BLaER1 (cell line): Measurements from ENCODE around the gene PTPRT.

Experiments
- H3K27ac ChIP-seq: shearing (Covaris generic); formaldehyde crosslinking; 2 replicates; pipeline ENCODE4 v1.8.1; 2022
- H3K27me3 ChIP-seq: shearing (Covaris generic); formaldehyde crosslinking; 2 replicates; pipeline ENCODE4 v1.8.1; 2022
- H3K36me3 ChIP-seq: shearing (Covaris generic); formaldehyde crosslinking; 2 replicates; pipeline ENCODE4 v1.8.1; 2022
- H3K4me1 ChIP-seq: shearing (Covaris generic); formaldehyde crosslinking; 2 replicates; pipeline ENCODE4 v1.8.1; 2022
- H3K4me2 ChIP-seq: shearing (Covaris generic); formaldehyde crosslinking; 2 replicates; pipeline ENCODE4 v1.8.1; 2022
- H3K4me3 ChIP-seq: shearing (Covaris generic); formaldehyde crosslinking; 2 replicates; pipeline ENCODE4 v1.8.1; 2022
- H3K9ac ChIP-seq: shearing (Covaris generic); formaldehyde crosslinking; 2 replicates; pipeline ENCODE4 v1.8.1; 2022
- H3K9me3 ChIP-seq: shearing (Covaris generic); formaldehyde crosslinking; 2 replicates; pipeline ENCODE4 v1.8.1; 2022
- H4K20me1 ChIP-seq: shearing (Covaris generic); formaldehyde crosslinking; 2 replicates; pipeline ENCODE4 v1.8.1; 2022
- Cebpa-rat ChIP-seq: shearing (Covaris generic); IDR thresholded peaks from 2 replicates; pipeline ENCODE4 v1.8.1; 2022

Gene PTPRT

DNA sequence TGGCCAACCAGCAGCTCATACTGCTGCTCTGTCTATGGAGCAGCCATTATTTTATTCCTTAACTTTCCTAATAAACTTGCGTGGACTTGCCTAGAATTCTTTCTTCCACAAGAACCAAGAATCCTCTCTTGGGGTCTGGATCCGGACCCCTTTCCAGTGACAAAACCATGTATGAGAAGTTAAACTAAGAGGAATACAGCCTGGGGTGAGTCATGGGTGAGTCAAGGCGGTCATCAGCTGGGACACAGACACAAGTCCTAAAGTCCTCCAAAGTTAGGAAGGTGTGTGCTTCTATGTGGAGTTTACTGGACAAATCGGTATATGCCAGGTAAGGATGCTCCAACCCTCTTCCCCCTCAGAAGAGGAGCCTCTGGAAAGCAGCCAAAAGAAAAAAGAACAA, 881.5 kb downstream of the PTPRT start:
- no peaks in the 10 kb centered on the region for H3K4me1 ChIP-seq
- H3K27me3 ChIP-seq: no peaks in the 10 kb centered on the region
- H3K4me2 ChIP-seq: no peak overlapping the region
- H3K9me3 ChIP-seq: no peaks in the 10 kb centered on the region
- no peak for TF ChIP-seq Cebpa-rat
- no peak overlapping the region for H3K27ac ChIP-seq
- no peaks in the 10 kb centered on the region for H4K20me1 ChIP-seq
- H3K36me3 ChIP-seq: no peaks in the 10 kb centered on the region
- no peak overlapping the region for H3K9ac ChIP-seq
- no peak overlapping the region for H3K4me3 ChIP-seq

- H3K9me3 ChIP-seq: no peaks in the 10 kb centered on the region
- H3K4me2 ChIP-seq: no peak overlapping the region
- H3K9ac ChIP-seq: no peak overlapping the region
- no peaks in the 10 kb centered on the region for H3K4me1 ChIP-seq
- no peaks in the 10 kb centered on the region for H3K36me3 ChIP-seq
- H4K20me1 ChIP-seq: no peaks in the 10 kb centered on the region
- H3K4me3 ChIP-seq: no peak overlapping the region
- no peaks in the 10 kb centered on the region for H3K27me3 ChIP-seq
- H3K27ac ChIP-seq: no peak overlapping the region
- no peak for TF ChIP-seq Cebpa-rat
Observed at GRCh38 chr20:42295592-42295991, 894.1 kb downstream of the PTPRT start.

DNA sequence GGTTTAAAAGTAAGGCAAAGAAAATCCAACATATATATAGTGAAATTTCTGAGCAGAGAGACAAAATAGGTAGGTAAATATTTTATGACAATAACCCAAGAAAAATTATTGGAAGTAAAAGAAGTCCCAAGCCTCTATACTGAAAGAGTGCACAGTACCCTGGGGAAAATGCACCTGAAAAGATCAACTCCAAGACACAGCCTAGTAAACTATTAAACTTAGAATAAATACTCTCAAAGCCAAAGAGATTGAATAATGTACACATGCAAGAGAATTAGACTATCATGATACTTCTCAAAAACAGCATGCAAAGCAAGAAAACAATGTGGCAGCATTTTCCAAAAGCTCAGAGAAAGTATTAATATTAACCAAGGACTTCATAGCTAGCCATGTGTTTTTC, 894.7 kb downstream of the PTPRT start:
- no peak for TF ChIP-seq Cebpa-rat

DNA sequence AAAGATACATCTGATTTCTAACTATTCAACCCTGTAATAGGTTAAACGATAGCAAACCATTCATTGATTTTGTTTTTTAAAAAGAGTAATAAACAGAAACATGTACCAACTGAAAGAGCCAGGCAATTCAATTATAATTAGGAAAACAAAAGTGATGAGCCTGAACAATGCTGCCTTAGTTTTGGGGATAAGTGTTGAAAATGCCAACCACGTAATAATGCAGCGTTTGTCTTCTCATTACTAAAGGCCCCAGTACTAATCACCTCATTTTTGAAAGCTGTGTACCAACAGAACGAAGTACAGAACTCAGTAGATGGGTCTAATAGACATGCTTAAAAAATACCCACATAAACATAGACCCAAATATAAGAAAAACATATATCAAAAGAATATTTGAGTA, 907.9 kb downstream of the PTPRT start:
- no peaks in the 10 kb centered on the region for H4K20me1 ChIP-seq
- H3K4me2 ChIP-seq: no peak overlapping the region
- H3K27me3 ChIP-seq: no peaks in the 10 kb centered on the region
- H3K27ac ChIP-seq: no peak overlapping the region
- no peak overlapping the region for H3K4me3 ChIP-seq
- H3K9ac ChIP-seq: no peak overlapping the region
- no peaks in the 10 kb centered on the region for H3K36me3 ChIP-seq
- no peak for TF ChIP-seq Cebpa-rat
- H3K4me1 ChIP-seq: no peaks in the 10 kb centered on the region
- no peaks in the 10 kb centered on the region for H3K9me3 ChIP-seq

More for the DNA sequence above, 894.7 kb downstream of the PTPRT start:
- Histone ChIP-seq H3K4me1 (no peaks in the 10 kb centered on the region), H3K4me2 (no peak overlapping the region), H3K4me3 (no peak overlapping the region), H3K27me3 (no peaks in the 10 kb centered on the region), H3K9me3 (no peaks in the 10 kb centered on the region), H3K36me3 (no peaks in the 10 kb centered on the region), H3K27ac (no peak overlapping the region), H4K20me1 (no peaks in the 10 kb centered on the region), H3K9ac (no peak overlapping the region)

DNA sequence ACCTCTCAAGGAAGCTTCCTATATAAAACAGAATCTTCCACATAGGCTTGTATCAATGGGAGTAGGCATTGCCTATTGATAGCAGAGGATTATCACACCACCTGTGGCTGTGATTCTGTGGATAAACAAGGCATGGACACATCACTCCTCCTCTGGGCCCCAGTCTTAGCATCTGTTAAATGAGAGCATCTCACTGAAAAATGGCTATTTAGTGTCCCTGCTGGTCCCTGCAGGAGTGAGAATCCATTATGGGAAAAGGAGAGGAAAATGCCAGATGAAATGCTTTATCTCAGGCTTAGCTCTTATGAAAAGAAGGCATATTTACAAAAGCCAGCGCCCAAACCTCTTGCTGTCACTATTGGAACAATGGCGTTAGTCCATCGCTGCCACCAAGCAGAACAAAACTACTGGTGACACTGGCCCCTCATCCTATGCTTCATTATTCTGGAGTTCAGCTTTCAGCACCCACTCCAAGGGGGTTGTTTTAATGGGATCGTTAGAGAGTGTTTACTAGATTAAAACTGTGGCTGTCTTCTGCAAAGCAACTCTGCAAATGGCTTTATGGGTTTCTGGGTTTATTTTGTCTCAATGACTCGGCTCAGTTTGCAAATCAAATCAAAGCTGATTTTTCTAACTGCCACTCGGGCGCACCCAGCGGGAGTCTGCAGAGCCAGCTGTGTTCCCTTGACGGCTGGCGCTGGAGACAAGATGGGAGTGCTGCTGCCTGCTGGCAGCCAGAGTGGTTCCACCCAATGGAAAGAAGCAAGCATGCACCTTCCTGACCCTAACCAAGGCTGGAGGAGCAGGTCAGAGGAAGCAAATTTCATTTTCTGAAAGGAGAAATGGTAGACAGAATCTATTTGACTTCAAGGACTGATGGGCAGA, 912.7 kb downstream of the PTPRT start:
- no peak overlapping the region for H3K9ac ChIP-seq
- no peaks in the 10 kb centered on the region for H3K9me3 ChIP-seq
- no peaks in the 10 kb centered on the region for H4K20me1 ChIP-seq
- no peaks in the 10 kb centered on the region for H3K27me3 ChIP-seq
- H3K27ac ChIP-seq: no peak overlapping the region
- H3K4me2 ChIP-seq: no peak overlapping the region
- no peaks in the 10 kb centered on the region for H3K4me1 ChIP-seq
- no peaks in the 10 kb centered on the region for H3K36me3 ChIP-seq
- TF ChIP-seq Cebpa-rat: no peak
- H3K4me3 ChIP-seq: no peak overlapping the region

- Histone ChIP-seq H3K9ac (no peak overlapping the region), H3K36me3 (no peaks in the 10 kb centered on the region), H3K4me2 (no peak overlapping the region), H3K4me1 (no peaks in the 10 kb centered on the region), H3K9me3 (no peaks in the 10 kb centered on the region), H3K27me3 (no peaks in the 10 kb centered on the region), H4K20me1 (no peaks in the 10 kb centered on the region), H3K4me3 (no peak overlapping the region), H3K27ac (no peak overlapping the region)
- TF ChIP-seq Cebpa-rat: no peak
Observed at GRCh38 chr20:42274986-42275385, 914.7 kb downstream of the PTPRT start.

- Histone ChIP-seq H3K36me3 (no peaks in the 10 kb centered on the region), H3K27me3 (no peaks in the 10 kb centered on the region), H3K4me1 (no peaks in the 10 kb centered on the region), H3K27ac (no peak overlapping the region), H3K9me3 (no peaks in the 10 kb centered on the region), H3K9ac (no peak overlapping the region), H3K4me2 (no peak overlapping the region), H4K20me1 (no peaks in the 10 kb centered on the region), H3K4me3 (no peak overlapping the region)
- TF ChIP-seq Cebpa-rat: no peak
Observed at GRCh38 chr20:42272516-42272915, 917.2 kb downstream of the PTPRT start.

DNA sequence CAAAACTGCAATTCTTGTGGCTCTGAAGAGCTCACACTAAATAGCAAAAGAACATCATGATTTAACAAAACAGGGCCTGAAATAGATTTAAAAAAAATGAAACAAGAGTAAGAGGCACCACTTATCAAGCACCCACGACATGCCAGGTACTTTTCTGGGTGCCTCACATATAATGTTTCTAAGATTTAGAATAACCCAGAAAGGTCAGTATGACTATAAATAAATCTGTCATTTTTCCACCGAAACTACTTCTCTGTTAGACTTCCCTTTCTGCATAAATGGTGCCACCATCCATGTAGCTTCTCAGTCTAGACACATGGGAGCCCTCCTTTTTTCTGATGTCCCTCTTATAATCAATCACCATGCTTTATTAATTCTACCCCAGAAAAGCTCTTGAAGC, 919.2 kb downstream of the PTPRT start:
- no peak overlapping the region for H3K27ac ChIP-seq

DNA sequence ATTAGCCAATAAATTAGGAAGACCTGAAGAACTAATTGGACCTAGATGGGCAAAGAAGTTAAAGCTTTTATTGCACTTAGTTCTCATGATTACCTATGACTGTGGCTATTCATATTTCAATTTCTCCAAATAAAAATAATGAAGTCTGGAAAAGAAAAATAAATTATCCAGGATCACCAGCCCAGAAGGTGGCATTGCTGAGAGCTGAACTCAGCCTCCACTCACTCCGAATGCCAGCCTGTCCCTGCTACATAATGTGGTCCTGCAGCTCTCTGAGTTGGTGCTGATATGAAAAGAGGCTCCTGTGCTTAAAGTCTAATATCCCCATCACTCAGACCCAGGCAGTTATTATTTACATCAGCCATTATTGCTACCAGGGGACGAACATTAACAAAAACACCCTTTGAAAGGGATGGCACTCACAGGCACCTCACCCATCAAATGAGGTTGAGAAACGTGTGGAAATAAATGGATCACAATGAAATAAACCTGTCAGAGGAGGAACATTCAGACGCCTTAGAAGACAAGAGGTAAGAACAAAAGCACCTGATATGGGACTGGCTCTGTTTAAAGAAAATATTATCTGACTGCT, 921.8 kb downstream of the PTPRT start:
- H4K20me1 ChIP-seq: no peaks in the 10 kb centered on the region
- no peak for TF ChIP-seq Cebpa-rat

More for the DNA sequence above, 919.2 kb downstream of the PTPRT start:
- TF ChIP-seq Cebpa-rat: no peak
- Histone ChIP-seq H3K4me1 (no peaks in the 10 kb centered on the region), H4K20me1 (no peaks in the 10 kb centered on the region), H3K4me3 (no peak overlapping the region), H3K27me3 (no peaks in the 10 kb centered on the region), H3K9ac (no peak overlapping the region), H3K9me3 (no peaks in the 10 kb centered on the region), H3K36me3 (no peaks in the 10 kb centered on the region), H3K4me2 (no peak overlapping the region)

DNA sequence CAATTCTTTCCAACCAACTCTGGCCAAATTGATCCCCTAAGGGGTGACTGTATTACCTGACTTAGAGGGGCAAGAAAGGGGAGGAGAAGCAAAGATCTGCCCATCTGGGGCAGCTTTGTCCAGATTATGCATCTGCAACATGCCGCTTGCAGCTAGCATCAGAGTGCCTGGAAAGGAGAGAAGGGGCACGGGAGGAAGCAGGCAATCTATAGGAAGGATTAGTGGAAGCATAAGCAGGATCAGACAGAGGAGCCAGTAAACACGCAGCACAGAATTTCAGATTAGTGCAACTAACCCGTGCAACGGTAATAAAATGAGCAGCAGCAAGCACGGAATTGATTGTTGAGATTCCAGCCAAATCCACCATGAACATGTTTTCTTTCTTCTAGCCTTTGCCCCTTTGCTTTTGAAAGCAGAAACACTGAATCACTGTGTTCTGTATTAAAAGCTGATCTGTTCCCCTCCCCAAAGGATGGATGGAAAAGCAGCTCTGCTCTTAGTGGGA, 927.9 kb downstream of the PTPRT start:
- Histone ChIP-seq H3K4me3 (no peak overlapping the region), H3K4me2 (no peak overlapping the region), H3K9me3 (no peaks in the 10 kb centered on the region), H4K20me1 (no peaks in the 10 kb centered on the region), H3K4me1 (no peaks in the 10 kb centered on the region), H3K36me3 (no peaks in the 10 kb centered on the region), H3K9ac (no peak overlapping the region), H3K27ac (no peak overlapping the region), H3K27me3 (no peaks in the 10 kb centered on the region)
- no peak for TF ChIP-seq Cebpa-rat

More for the DNA sequence above, 921.8 kb downstream of the PTPRT start:
- H3K4me1 ChIP-seq: no peaks in the 10 kb centered on the region
- no peaks in the 10 kb centered on the region for H3K27me3 ChIP-seq
- H3K27ac ChIP-seq: no peak overlapping the region
- H3K4me2 ChIP-seq: no peak overlapping the region
- no peaks in the 10 kb centered on the region for H3K36me3 ChIP-seq
- H3K9ac ChIP-seq: no peak overlapping the region
- H3K4me3 ChIP-seq: no peak overlapping the region
- H3K9me3 ChIP-seq: no peaks in the 10 kb centered on the region
